ENCODE results near the gene TMEM38A.

The TMEM38A gene

DNA sequence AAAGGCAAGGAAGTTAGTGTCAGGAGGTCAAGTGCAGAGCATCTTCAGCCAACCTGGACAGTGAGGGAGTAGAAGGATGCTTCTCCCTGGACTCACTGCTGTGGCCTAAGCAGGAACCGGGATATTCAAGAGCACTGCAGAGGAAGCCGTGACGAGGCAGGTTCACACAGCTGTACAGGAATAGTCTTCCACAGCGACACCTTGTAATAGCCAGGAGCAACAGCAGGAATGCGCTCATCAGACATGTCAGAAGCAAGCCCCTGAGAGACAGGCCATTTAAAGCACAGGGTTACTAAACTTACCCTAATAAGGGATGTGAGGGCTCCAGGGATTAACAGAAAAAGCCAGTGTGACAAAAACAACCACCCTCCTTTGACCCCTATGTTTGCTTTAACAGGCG is 29.5 kb upstream of the TMEM38A start:
- H3K4me3 ChIP-seq (replicated peaks; ENCODE audit: low read depth, low read length): no peak overlapping the region
- DNase-seq (ENCODE audit: extremely low read depth, low read depth): no peak
- TF ChIP-seq, protein P1, sequence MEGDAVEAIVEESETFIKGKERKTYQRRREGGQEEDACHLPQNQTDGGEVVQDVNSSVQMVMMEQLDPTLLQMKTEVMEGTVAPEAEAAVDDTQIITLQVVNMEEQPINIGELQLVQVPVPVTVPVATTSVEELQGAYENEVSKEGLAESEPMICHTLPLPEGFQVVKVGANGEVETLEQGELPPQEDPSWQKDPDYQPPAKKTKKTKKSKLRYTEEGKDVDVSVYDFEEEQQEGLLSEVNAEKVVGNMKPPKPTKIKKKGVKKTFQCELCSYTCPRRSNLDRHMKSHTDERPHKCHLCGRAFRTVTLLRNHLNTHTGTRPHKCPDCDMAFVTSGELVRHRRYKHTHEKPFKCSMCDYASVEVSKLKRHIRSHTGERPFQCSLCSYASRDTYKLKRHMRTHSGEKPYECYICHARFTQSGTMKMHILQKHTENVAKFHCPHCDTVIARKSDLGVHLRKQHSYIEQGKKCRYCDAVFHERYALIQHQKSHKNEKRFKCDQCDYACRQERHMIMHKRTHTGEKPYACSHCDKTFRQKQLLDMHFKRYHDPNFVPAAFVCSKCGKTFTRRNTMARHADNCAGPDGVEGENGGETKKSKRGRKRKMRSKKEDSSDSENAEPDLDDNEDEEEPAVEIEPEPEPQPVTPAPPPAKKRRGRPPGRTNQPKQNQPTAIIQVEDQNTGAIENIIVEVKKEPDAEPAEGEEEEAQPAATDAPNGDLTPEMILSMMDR (IDR thresholded peaks at IDR 0.05; ENCODE audit: low read depth, low read length, missing control alignments): no peak

DNA sequence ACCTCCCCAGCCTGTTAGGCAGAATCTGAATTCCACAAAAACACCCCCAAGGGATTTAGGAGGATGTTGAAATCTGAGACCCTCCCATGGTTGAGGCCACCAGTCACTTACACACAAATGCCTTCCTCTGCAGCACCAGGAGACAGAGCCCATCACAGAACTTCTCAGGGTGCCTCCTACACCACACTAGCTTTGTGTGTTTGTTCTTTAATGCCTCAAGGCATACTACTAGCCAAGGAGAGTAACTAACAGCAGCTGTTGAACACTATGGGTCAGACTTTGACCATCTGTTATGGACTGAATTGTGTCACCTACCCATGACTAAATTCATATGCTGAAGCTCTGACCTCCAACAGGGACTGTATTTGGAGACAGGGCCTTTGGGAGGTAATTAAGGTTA is 23.4 kb upstream of the TMEM38A start:
- no peak for DNase-seq (ENCODE audit: extremely low read depth, low read depth)
- H3K4me3 ChIP-seq (replicated peaks; ENCODE audit: low read depth, low read length): no peak overlapping the region
- TF ChIP-seq, protein P1 (IDR thresholded peaks at IDR 0.05; ENCODE audit: low read depth, low read length, missing control alignments): no peak

DNA sequence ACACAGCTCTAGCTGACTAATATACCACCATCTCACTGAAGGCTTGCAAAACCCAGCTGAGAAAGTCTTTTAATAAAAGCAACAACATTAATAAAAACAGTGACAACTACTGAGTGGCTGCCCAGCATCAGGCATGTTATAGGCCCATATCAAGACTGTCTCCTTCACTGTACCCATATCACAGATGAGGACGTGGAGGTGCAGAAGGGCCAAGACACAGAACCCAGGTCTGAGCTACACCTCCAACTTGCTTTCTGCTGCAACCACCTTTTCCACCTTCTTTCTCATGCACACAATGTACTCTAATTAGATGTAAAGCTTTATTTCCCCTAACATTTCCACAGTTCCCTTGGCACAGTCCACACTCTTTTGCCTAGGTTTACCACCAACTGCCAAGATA is 22.3 kb upstream of the TMEM38A start:
- TF ChIP-seq, protein P1 (IDR thresholded peaks at IDR 0.05; ENCODE audit: low read depth, low read length, missing control alignments): no peak
- H3K4me3 ChIP-seq (replicated peaks; ENCODE audit: low read depth, low read length): no peak overlapping the region
- no peak for DNase-seq (ENCODE audit: extremely low read depth, low read depth)

DNA sequence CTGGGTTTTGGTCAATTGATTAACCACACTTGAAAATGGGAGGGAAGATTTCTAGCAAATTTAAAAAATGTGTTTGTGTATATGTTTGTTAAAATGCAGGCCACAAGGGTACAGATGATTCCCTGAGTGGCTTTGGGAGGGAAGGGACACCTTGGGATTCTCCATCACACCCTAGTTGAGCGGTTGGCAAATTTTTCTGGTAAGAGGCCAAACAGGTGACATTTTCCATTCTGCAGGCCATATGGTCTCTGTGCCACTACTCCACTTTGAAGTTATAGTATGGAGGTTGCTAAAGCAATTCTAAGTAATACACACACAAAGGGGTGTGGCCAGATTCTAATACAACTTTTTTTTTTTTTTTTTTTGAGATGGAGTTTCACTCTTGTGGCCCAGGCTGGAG is 20.0 kb upstream of the TMEM38A start:
- DNase-seq (ENCODE audit: extremely low read depth, low read depth): no peak
- TF ChIP-seq, protein P1 (IDR thresholded peaks at IDR 0.05; ENCODE audit: low read depth, low read length, missing control alignments): no peak
- no peak overlapping the region for H3K4me3 ChIP-seq (replicated peaks; ENCODE audit: low read depth, low read length)

DNA sequence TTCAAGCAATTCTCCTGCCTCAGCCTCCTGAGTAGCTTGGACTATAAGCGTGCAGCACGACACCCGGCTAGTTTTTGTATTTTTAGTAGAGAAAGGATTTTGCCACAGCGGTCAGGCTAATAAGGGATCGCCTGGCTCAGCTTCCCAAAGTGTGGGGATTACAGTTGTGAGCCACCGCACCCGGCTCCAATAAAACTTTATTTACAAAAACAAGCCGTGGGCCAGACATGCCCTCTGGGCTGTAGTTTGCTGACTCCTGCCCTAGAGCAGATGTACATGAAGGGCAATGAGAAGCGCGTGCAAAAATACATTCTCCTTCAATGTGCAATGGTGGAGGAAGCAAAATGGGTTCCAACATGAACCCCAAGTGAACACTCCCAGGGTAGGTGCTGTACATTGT is 19.2 kb upstream of the TMEM38A start:
- TF ChIP-seq, protein P1 (IDR thresholded peaks at IDR 0.05; ENCODE audit: low read depth, low read length, missing control alignments): no peak
- H3K4me3 ChIP-seq (replicated peaks; ENCODE audit: low read depth, low read length): no peak overlapping the region
- DNase-seq (ENCODE audit: extremely low read depth, low read depth): no peak

DNA sequence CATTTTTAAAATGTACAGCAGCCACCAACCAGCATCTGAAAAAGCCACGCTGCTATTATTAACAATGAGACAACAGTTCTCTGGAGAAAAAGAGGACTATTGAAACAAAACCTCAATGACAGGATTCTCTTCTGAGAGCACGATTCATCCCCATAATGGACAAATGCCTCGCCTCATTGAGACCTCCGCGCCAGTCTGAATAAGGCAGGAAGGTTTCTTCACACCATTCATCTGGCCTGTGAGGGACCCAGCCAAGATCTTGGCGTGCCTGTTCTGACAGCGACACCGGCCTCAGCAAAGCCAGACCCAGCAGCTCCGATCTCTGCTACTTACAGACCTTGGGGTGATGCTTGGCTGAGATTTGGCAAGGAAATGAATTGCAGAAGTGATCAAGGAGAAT is 15.8 kb upstream of the TMEM38A start:
- TF ChIP-seq, protein P1 (IDR thresholded peaks at IDR 0.05; ENCODE audit: low read depth, low read length, missing control alignments): no peak
- no peak for DNase-seq (ENCODE audit: extremely low read depth, low read depth)
- H3K4me3 ChIP-seq (replicated peaks; ENCODE audit: low read depth, low read length): no peak overlapping the region

DNA sequence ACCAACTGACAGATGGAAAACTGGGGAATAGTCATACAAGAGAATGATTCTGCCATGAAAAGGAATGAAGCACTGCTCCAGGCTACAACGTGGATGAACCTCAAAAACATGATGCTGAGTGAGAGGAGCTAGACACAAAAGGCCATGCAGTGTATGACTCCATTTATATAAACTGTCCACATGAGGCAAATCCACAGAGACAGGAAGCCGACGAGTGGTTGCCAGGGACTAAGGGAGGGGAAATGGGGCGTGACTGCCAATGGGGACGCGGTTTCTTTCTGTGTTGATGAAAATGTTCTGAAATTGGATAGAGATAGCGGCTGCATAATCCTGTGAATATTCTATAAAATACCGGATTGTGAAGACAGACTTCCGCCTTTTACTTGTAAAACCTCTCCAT is 11.2 kb upstream of the TMEM38A start:
- H3K4me3 ChIP-seq (replicated peaks; ENCODE audit: low read depth, low read length): no peak overlapping the region
- TF ChIP-seq, protein P1 (IDR thresholded peaks at IDR 0.05; ENCODE audit: low read depth, low read length, missing control alignments): no peak
- no peak for DNase-seq (ENCODE audit: extremely low read depth, low read depth)

Data from HFF-Myc (cell line).